HG02938 (cell line): ENCODE results near the gene CDKN2AIP.

Experiments
- ATAC-seq: cut with Tn5 transposase; IDR thresholded peaks from one replicate; pipeline ENCODE4 v1.9.1; 2021; ENCODE audit warnings: mild to moderate bottlenecking, moderate library complexity; ENCODE audit not compliant: unreplicated experiment

CDKN2AIP gene

DNA sequence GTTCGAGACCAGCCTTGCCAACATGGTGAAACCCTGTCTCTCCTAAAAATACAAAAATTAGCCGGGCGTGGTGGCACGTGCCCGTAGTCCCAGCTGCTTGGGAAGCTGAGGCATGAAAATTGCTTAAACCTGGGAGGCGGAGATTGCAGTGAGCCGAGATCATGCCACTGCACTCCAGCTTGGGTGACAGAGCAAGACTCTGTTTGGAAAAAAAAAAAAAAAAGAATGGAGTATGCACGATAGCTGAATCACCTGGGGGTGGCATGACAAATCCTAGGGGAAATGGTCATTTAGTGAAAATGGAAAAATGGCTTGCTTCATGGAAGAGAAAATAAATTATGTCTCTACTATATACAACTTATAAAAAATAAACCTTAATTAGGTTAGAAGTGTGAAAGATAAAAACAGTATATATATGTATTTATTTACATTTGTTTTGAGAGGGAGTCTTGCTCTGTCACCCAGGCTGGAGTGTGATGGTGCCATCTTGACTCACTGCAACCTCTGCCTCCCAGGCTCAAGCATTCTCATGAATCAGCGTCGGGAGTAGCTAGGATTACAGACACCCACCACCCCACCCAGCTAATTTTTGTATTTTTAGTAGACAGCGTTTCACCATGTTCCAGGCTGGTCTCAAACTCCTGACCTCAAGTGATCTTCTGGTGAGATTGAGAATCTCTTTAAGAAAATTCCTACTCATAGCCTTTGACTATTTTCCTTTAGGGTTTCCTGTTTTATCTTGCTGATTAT, 41.1 kb downstream of the CDKN2AIP start:
- ATAC-seq: no peak

DNA sequence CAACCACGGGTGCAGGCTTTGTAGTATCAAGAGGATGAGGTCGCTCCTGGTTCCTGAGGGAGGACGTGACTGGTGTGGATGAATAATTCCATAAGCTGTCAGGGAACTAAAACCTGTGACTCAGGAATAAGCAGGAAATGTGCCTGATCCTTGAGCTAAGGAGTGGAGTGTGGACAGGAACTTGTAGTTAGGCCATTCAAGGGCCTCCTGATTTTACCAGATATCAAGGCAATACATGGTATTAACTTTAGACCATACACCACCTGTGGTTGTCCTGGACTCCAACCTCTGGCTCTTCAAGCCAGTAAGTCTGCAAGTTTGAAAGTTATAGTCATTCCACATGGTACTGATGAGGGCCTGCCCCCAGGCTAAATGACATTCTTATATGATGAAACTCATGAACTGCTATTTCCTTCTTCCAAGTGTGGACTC, 48.4 kb downstream of the CDKN2AIP start:
- no peak for ATAC-seq

DNA sequence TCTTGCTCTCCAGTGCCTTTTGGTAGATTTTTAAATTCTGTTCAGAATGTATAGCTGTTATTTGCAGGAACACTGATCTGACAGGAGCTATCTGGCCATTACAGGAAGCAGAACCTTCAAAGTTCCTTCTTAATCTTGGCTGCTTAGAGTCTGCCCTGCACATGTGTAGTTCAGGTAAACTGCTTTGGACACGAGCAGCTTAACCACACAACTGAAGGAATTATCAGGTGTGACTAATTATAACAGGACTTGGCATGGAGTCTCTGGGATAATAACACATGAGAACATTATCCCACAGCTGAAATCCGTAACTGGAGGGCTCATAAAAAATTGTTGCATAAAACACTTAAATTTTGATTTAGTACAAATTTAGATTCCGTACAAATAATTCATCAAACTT, 48.8 kb downstream of the CDKN2AIP start:
- no peak for ATAC-seq

- ATAC-seq: no peak
These were observed 50.7 kb downstream of the CDKN2AIP start for GRCh38 chr4:183495184-183495583.
